ENCODE measurements around the gene VTA1. TPM values are rescaled to one million over a fixed set of nuclear protein-coding genes. Genes with fewer than 3 reads are reported as not detected.

VTA1 gene
- total RNA-seq, 1 donor from 2014 or later: 41.9 TPM

- no peak for DNase-seq (ENCODE audit: extremely low spot score, unreplicated experiment)
- no peak overlapping the region for H3K27ac Mint-ChIP-seq (ENCODE audit: unreplicated experiment)
- no peak for TF ChIP-seq CTCF (IDR thresholded peaks at IDR 0.05)
- H3K4me3 Mint-ChIP-seq (ENCODE audit: unreplicated experiment): no peak overlapping the region
- H3K36me3 Mint-ChIP-seq (ENCODE audit: unreplicated experiment): peaks cover 14% of the 10 kb centered on the region
- H3K9me3 Mint-ChIP-seq (ENCODE audit: unreplicated experiment): no peaks in the 10 kb centered on the region
- H3K27me3 Mint-ChIP-seq (ENCODE audit: unreplicated experiment): no peaks in the 10 kb centered on the region
- H3K4me1 Mint-ChIP-seq (ENCODE audit: unreplicated experiment): peaks cover 14% of the 10 kb centered on the region
Measured at GRCh38 chr6:142189057-142189456, 42.0 kb downstream of the VTA1 start.

GRCh38 chr6:142192343-142192742 lies 45.3 kb downstream of the VTA1 start:
- no peak overlapping the region for H3K27ac Mint-ChIP-seq (ENCODE audit: unreplicated experiment)

GRCh38 chr6:142193621-142194020 lies 46.6 kb downstream of the VTA1 start:
- no peak overlapping the region for H3K27ac Mint-ChIP-seq (ENCODE audit: unreplicated experiment)
- TF ChIP-seq CTCF (IDR thresholded peaks at IDR 0.05): no peak
- peaks cover 14% of the 10 kb centered on the region for H3K4me1 Mint-ChIP-seq (ENCODE audit: unreplicated experiment)

More at GRCh38 chr6:142192343-142192742, 45.3 kb downstream of the VTA1 start:
- TF ChIP-seq CTCF (IDR thresholded peaks at IDR 0.05): no peak
- Mint-ChIP-seq H3K4me1 (ENCODE audit: unreplicated experiment) (peaks cover 16% of the 10 kb centered on the region), H3K4me3 (ENCODE audit: unreplicated experiment) (no peak overlapping the region), H3K9me3 (ENCODE audit: unreplicated experiment) (no peaks in the 10 kb centered on the region), H3K36me3 (ENCODE audit: unreplicated experiment) (peaks cover 17% of the 10 kb centered on the region), H3K27me3 (ENCODE audit: unreplicated experiment) (no peaks in the 10 kb centered on the region)
- DNase-seq (ENCODE audit: extremely low spot score, unreplicated experiment): no peak

GRCh38 chr6:142195862-142196541 lies 48.9 kb downstream of the VTA1 start:
- peaks cover 6% of the 10 kb centered on the region for H3K4me1 Mint-ChIP-seq (ENCODE audit: unreplicated experiment)
- DNase-seq (ENCODE audit: extremely low spot score, unreplicated experiment): no peak
- no peak overlapping the region for H3K4me3 Mint-ChIP-seq (ENCODE audit: unreplicated experiment)
- H3K36me3 Mint-ChIP-seq (ENCODE audit: unreplicated experiment): peaks cover 13% of the 10 kb centered on the region
- H3K27ac Mint-ChIP-seq (ENCODE audit: unreplicated experiment): no peak overlapping the region
- no peak for TF ChIP-seq CTCF (IDR thresholded peaks at IDR 0.05)
- H3K9me3 Mint-ChIP-seq (ENCODE audit: unreplicated experiment): no peaks in the 10 kb centered on the region
- no peaks in the 10 kb centered on the region for H3K27me3 Mint-ChIP-seq (ENCODE audit: unreplicated experiment)

More at GRCh38 chr6:142193621-142194020, 46.6 kb downstream of the VTA1 start:
- H3K4me3 Mint-ChIP-seq (ENCODE audit: unreplicated experiment): no peak overlapping the region
- no peak for DNase-seq (ENCODE audit: extremely low spot score, unreplicated experiment)
- H3K9me3 Mint-ChIP-seq (ENCODE audit: unreplicated experiment): no peaks in the 10 kb centered on the region
- peaks cover 21% of the 10 kb centered on the region for H3K36me3 Mint-ChIP-seq (ENCODE audit: unreplicated experiment)
- H3K27me3 Mint-ChIP-seq (ENCODE audit: unreplicated experiment): no peaks in the 10 kb centered on the region

GRCh38 chr6:142200846-142201628 lies 54.0 kb downstream of the VTA1 start:
- DNase-seq (ENCODE audit: extremely low spot score, unreplicated experiment): no peak
- no peak for TF ChIP-seq CTCF (IDR thresholded peaks at IDR 0.05)
- H3K27ac Mint-ChIP-seq (ENCODE audit: unreplicated experiment): no peak overlapping the region
- peaks cover 31% of the 10 kb centered on the region for H3K36me3 Mint-ChIP-seq (ENCODE audit: unreplicated experiment)
- no peaks in the 10 kb centered on the region for H3K27me3 Mint-ChIP-seq (ENCODE audit: unreplicated experiment)
- H3K4me1 Mint-ChIP-seq (ENCODE audit: unreplicated experiment): peaks cover 6% of the 10 kb centered on the region
- H3K9me3 Mint-ChIP-seq (ENCODE audit: unreplicated experiment): no peaks in the 10 kb centered on the region
- no peak overlapping the region for H3K4me3 Mint-ChIP-seq (ENCODE audit: unreplicated experiment)
